HCT116 (cell line): Measurements from ENCODE around the gene STUM.

Experiments
- CEBPB ChIP-seq: IDR thresholded peaks from 2 replicates; pipeline ENCODE4 v1.6.1; 2012; ENCODE audit warnings: low read depth
- CTCF ChIP-seq, 3 experiments: fragments of 200-600 bp in 1 of 3; sonication (generic) in 1 of 3; IDR thresholded peaks in 2 of 3; conservative IDR thresholded peaks in 1 of 3; 2 replicates each; pipeline ENCODE4 v1.5.1; 2012 to 2017; ENCODE audit warnings: low read depth in 2 of 3, low read length in 2 of 3, antibody characterized with exemption in 1 of 3, borderline replicate concordance in 1 of 3, control low read depth in 1 of 3, mild to moderate bottlenecking in 1 of 3, mixed read lengths in 1 of 3, mixed run types in 1 of 3, moderate library complexity in 1 of 3; ENCODE audit not compliant: insufficient read depth in 1 of 3
- EZH2 ChIP-seq: fragments of 200-600 bp; sonication (generic); IDR thresholded peaks from 2 replicates; pipeline ENCODE4 v1.6.1; 2017; ENCODE audit warnings: antibody characterized with exemption, mixed run types
- EZH2phosphoT487 ChIP-seq: fragments of 200-600 bp; IDR thresholded peaks from 2 replicates; pipeline ENCODE4 v1.6.1; 2018; ENCODE audit warnings: antibody characterized with exemption, borderline replicate concordance
- FOSL1 ChIP-seq: IDR thresholded peaks from 2 replicates; pipeline ENCODE4 v1.6.1; 2012; ENCODE audit warnings: low read depth
- MAX ChIP-seq: IDR thresholded peaks from 2 replicates; pipeline ENCODE4 v1.6.1; 2012
- POLR2A ChIP-seq: IDR thresholded peaks from 2 replicates; pipeline ENCODE4 v1.7.0; 2011; ENCODE audit warnings: borderline replicate concordance; ENCODE audit not compliant: insufficient read depth, insufficient read length; ENCODE audit errors: extremely low read depth
- POLR2AphosphoS5 ChIP-seq: IDR thresholded peaks from 2 replicates; pipeline ENCODE4 v1.6.1; 2011; ENCODE audit warnings: mild to moderate bottlenecking, low read depth, low read length, moderate library complexity
- RAD21 ChIP-seq: IDR thresholded peaks from 2 replicates; pipeline ENCODE4 v1.6.1; 2012; ENCODE audit warnings: low read depth, mild to moderate bottlenecking
- REST ChIP-seq: IDR thresholded peaks from 2 replicates; pipeline ENCODE4 v1.6.1; 2012; ENCODE audit warnings: low read depth
- SP1 ChIP-seq: IDR thresholded peaks from 2 replicates; pipeline ENCODE4 v1.6.1; 2012; ENCODE audit warnings: low read depth
- SRF ChIP-seq: IDR thresholded peaks from 2 replicates; pipeline ENCODE4 v1.6.1; 2012; ENCODE audit warnings: low read depth
- ZBTB33 ChIP-seq: IDR thresholded peaks from 2 replicates; pipeline ENCODE4 v1.6.1; 2011; ENCODE audit warnings: mild to moderate bottlenecking, low read length, moderate library complexity; ENCODE audit not compliant: insufficient replicate concordance; ENCODE audit errors: extremely low read depth
- ZNF274 ChIP-seq: fragments of 200-500 bp; sonication (Bioruptor generic); IDR thresholded peaks from 2 replicates; pipeline ENCODE4 v1.6.1; 2014; ENCODE audit warnings: mild to moderate bottlenecking, low read depth, low read length, inconsistent platforms

GRCh38 chr1:226632169-226632879 is 83.8 kb downstream of the STUM start:
- TF ChIP-seq ZBTB33 (no peak), REST (no peak), FOSL1 (no peak), CTCF (IDR thresholded peaks at IDR 0.05 in 2 of 3, conservative IDR thresholded peaks at IDR 0.05 in 1 of 3; ENCODE audit: borderline replicate concordance in 1 of 3, insufficient read depth in 1 of 3, low read depth in 2 of 3, low read length in 2 of 3) (no peak), RAD21 (no peak), ZNF274 (no peak), MAX (no peak), EZH2 (no peak), SRF (no peak), POLR2A (no peak), EZH2phosphoT487 (no peak), SP1 (no peak), CEBPB (no peak), POLR2AphosphoS5 (no peak)
